ENCODE data around the gene SPEM1. TPM values are rescaled to one million over a fixed set of nuclear protein-coding genes. Genes with fewer than 3 reads are reported as not detected.

Gene SPEM1, protein sequence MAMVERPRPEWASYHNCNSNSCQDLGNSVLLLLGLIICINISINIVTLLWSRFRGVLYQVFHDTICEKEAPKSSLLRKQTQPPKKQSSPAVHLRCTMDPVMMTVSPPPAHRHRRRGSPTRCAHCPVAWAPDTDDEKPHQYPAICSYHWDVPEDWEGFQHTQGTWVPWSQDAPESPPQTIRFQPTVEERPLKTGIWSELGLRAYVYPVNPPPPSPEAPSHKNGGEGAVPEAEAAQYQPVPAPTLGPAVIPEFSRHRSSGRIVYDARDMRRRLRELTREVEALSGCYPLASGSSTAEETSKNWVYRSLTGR
- not detected for total RNA-seq

DNA sequence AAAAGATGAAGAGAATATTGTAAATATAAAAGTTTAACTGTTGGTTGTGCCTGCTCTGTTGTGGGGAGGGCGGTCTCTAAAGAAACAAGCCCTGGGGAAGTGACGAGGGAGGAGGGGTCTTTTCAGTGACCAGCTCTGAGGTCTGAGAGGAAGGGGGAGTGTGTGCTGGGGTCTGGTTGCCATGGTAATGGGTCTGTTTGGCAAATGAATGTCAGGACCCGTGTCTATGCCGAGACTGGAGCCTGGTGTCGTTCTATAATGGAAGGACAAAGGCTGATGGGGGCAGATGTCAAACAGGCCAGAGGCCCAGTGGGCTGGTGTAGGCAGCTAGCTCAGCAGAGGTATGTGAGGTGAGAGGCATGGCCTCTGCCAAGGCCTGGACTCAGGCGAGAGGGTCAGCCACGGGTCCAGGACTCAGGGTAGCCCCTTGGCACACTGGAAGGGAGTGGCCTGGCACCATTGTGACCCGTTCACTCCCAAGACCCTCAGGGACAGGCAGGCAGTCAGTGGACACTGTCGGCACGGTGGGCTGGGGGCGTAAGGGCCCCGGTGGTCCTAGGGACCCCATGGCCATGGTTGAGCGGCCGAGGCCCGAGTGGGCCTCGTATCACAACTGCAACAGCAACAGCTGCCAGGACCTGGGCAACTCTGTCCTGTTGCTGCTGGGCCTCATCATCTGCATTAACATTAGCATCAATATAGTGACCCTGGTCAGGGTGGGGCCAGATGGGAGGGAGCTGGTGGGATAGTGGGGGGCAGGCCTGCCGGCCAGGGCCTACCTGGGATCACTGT, at the start of gene SPEM1:
Gene SPEM1 (plus strand): TSS at position 506 of the 792 bp plus-strand sequence. CDS start 61 bp downstream, at position 567.
- H3K4me1 ChIP-seq (ENCODE audit: control insufficient read depth in 3 of 3, insufficient read depth in 3 of 3, low read length in 3 of 3) = no peaks in the 10 kb centered on the region

DNA sequence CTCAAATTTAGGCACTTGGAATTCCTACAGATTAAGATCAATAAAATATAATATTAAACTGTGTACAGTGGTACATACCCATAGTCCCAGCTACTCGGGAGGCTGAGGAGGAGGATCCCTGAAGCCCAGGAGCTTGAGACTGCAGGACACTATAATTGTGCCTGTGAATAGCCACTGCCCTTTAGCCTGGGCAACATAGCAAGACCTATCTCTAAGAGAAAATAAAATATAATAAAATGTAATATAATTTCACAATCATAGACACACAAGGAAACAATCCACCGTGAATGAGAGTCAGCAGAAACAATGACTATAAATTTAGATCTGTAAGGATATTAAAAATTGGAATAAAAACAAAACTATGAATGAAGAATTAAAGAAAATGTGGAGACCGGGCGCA, 49.3 kb upstream of the SPEM1 start:
- H3K9me3 ChIP-seq (ENCODE audit: control insufficient read depth in 3 of 3, low read length in 3 of 3) = no peaks in the 10 kb centered on the region
- no peak overlapping the region for H3K27ac ChIP-seq (ENCODE audit: low read depth, low read length)
- no peak overlapping the region for H3K9ac ChIP-seq (ENCODE audit: low read depth in 1 of 3, low read length in 3 of 3)
- H3K27me3 ChIP-seq (ENCODE audit: control insufficient read depth in 3 of 3, insufficient read depth in 3 of 3, low read length in 3 of 3) = peaks cover 0 to 2% (median 0%) of the 10 kb centered on the region in 3 donors
- no peaks in the 10 kb centered on the region for H3K36me3 ChIP-seq (ENCODE audit: control insufficient read depth in 3 of 3, insufficient read depth in 3 of 3, low read length in 3 of 3)
- H3K4me3 ChIP-seq (ENCODE audit: low read length in 3 of 3) = no peak overlapping the region
- no peaks in the 10 kb centered on the region for H3K4me1 ChIP-seq (ENCODE audit: control insufficient read depth in 3 of 3, insufficient read depth in 3 of 3, low read length in 3 of 3)

More for the DNA sequence above, at the start of gene SPEM1:
- Histone ChIP-seq H3K27ac (ENCODE audit: low read depth, low read length) (no peak within 1 kb of the TSS), H3K27me3 (ENCODE audit: control insufficient read depth in 3 of 3, insufficient read depth in 3 of 3, low read length in 3 of 3) (peaks cover 0 to 4% (median 0%) of the 10 kb centered on the region in 3 donors), H3K9ac (ENCODE audit: low read depth in 1 of 3, low read length in 3 of 3) (no peak within 1 kb of the TSS), H3K36me3 (ENCODE audit: control insufficient read depth in 3 of 3, insufficient read depth in 3 of 3, low read length in 3 of 3) (peaks cover 3 to 6% (median 6%) of the 10 kb centered on the region in 3 donors), H3K4me3 (ENCODE audit: low read length in 3 of 3) (no peak within 1 kb of the TSS), H3K9me3 (ENCODE audit: control insufficient read depth in 3 of 3, low read length in 3 of 3) (no peaks in the 10 kb centered on the region)

DNA sequence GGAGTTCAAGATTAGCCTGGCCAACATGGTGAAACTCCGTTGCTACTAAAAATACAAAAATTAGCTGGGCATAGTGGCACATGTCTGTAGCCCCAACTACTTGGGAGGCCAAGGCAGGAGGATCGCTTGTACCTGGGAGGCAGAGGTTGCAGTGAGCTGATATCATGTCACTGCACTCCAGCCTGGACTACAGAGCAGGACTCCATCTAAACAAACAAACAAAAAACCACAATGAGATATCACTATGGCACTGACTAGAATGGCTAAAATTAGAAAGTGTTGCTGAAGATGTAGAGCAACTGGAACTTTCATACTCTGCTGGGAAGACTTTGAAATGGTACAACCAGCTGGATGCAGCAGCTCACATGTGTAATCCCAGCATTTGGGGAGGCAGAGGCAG, 45.8 kb upstream of the SPEM1 start:
- no peak overlapping the region for H3K27ac ChIP-seq (ENCODE audit: low read depth, low read length)
- no peaks in the 10 kb centered on the region for H3K36me3 ChIP-seq (ENCODE audit: control insufficient read depth in 3 of 3, insufficient read depth in 3 of 3, low read length in 3 of 3)
- no peak overlapping the region for H3K9ac ChIP-seq (ENCODE audit: low read depth in 1 of 3, low read length in 3 of 3)
- H3K27me3 ChIP-seq (ENCODE audit: control insufficient read depth in 3 of 3, insufficient read depth in 3 of 3, low read length in 3 of 3) = peaks cover 0 to 2% (median 0%) of the 10 kb centered on the region in 3 donors
- no peak overlapping the region for H3K4me3 ChIP-seq (ENCODE audit: low read length in 3 of 3)
- H3K9me3 ChIP-seq (ENCODE audit: control insufficient read depth in 3 of 3, low read length in 3 of 3) = no peaks in the 10 kb centered on the region
- H3K4me1 ChIP-seq (ENCODE audit: control insufficient read depth in 3 of 3, insufficient read depth in 3 of 3, low read length in 3 of 3) = no peaks in the 10 kb centered on the region

DNA sequence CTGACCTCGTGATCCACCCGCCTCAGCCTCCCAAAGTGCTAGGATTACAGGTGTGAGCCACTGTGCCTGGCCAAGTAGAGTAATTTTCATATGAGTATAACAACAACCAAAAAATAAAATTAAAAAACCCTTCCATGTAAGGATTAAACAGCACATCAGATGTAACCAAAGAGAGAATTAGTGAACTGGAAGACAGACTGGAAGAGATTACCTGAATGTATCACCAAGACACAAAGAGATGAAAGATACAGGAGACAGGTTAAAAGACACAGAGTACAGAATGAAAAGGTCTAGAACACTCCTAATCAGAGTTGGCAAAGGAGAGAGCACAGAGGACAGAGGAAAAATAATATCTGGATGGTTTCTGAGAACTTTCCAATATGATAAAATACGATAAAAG, 41.0 kb upstream of the SPEM1 start:
- Histone ChIP-seq H3K27ac (ENCODE audit: low read depth, low read length) (no peak overlapping the region), H3K36me3 (ENCODE audit: control insufficient read depth in 3 of 3, insufficient read depth in 3 of 3, low read length in 3 of 3) (no peaks in the 10 kb centered on the region), H3K4me1 (ENCODE audit: control insufficient read depth in 3 of 3, insufficient read depth in 3 of 3, low read length in 3 of 3) (peaks cover 24 to 34% (median 24%) of the 10 kb centered on the region in 3 donors), H3K27me3 (ENCODE audit: control insufficient read depth in 3 of 3, insufficient read depth in 3 of 3, low read length in 3 of 3) (peaks cover 10 to 37% (median 29%) of the 10 kb centered on the region in 3 donors), H3K9me3 (ENCODE audit: control insufficient read depth in 3 of 3, low read length in 3 of 3) (no peaks in the 10 kb centered on the region), H3K4me3 (ENCODE audit: low read length in 3 of 3) (no peak overlapping the region), H3K9ac (ENCODE audit: low read depth in 1 of 3, low read length in 3 of 3) (no peak overlapping the region)

- peak overlapping the region; percentile 84 for H3K27ac ChIP-seq (ENCODE audit: low read depth, low read length)
- peak overlapping the region; percentile 72 to 87 (median 76) for H3K9ac ChIP-seq (ENCODE audit: low read depth in 1 of 3, low read length in 3 of 3)
- peak overlapping the region; percentile 65 to 70 (median 65) for H3K4me3 ChIP-seq (ENCODE audit: low read length in 3 of 3)
- H3K36me3 ChIP-seq (ENCODE audit: control insufficient read depth in 3 of 3, insufficient read depth in 3 of 3, low read length in 3 of 3) = no peaks in the 10 kb centered on the region
- H3K9me3 ChIP-seq (ENCODE audit: control insufficient read depth in 3 of 3, low read length in 3 of 3) = no peaks in the 10 kb centered on the region
- H3K27me3 ChIP-seq (ENCODE audit: control insufficient read depth in 3 of 3, insufficient read depth in 3 of 3, low read length in 3 of 3) = peaks cover 10 to 43% (median 29%) of the 10 kb centered on the region in 3 donors
- H3K4me1 ChIP-seq (ENCODE audit: control insufficient read depth in 3 of 3, insufficient read depth in 3 of 3, low read length in 3 of 3) = peaks cover 24 to 34% (median 27%) of the 10 kb centered on the region in 3 donors
These were observed 39.8 kb upstream of the SPEM1 start for GRCh38 chr17:7380321-7380720.

- H3K9ac ChIP-seq (ENCODE audit: low read depth in 1 of 3, low read length in 3 of 3) = peak within 1 kb of the TSS; percentile 72 to 87 (median 76)
- H3K27ac ChIP-seq (ENCODE audit: low read depth, low read length) = peak within 1 kb of the TSS; percentile 84
- H3K4me1 ChIP-seq (ENCODE audit: control insufficient read depth in 3 of 3, insufficient read depth in 3 of 3, low read length in 3 of 3) = peaks cover 24 to 34% (median 27%) of the 10 kb centered on the region in 3 donors
- H3K36me3 ChIP-seq (ENCODE audit: control insufficient read depth in 3 of 3, insufficient read depth in 3 of 3, low read length in 3 of 3) = no peaks in the 10 kb centered on the region
- H3K27me3 ChIP-seq (ENCODE audit: control insufficient read depth in 3 of 3, insufficient read depth in 3 of 3, low read length in 3 of 3) = peaks cover 10 to 43% (median 29%) of the 10 kb centered on the region in 3 donors
- peak within 1 kb of the TSS; percentile 65 to 70 (median 65) for H3K4me3 ChIP-seq (ENCODE audit: low read length in 3 of 3)
- no peaks in the 10 kb centered on the region for H3K9me3 ChIP-seq (ENCODE audit: control insufficient read depth in 3 of 3, low read length in 3 of 3)
These were observed 39.1 kb upstream of the SPEM1 start, which contains the start of gene TNK1 for GRCh38 chr17:7380855-7381683. Gene TNK1, plus strand, starts transcription at chr17:7381089. Its CDS starts 1,838 bp downstream, at chr17:7382927.

GRCh38 chr17:7382901-7383300, 37.2 kb upstream of the SPEM1 start:
- Histone ChIP-seq H3K27ac (ENCODE audit: low read depth, low read length) (no peak overlapping the region), H3K9me3 (ENCODE audit: control insufficient read depth in 3 of 3, low read length in 3 of 3) (no peaks in the 10 kb centered on the region), H3K4me1 (ENCODE audit: control insufficient read depth in 3 of 3, insufficient read depth in 3 of 3, low read length in 3 of 3) (peaks cover 24 to 34% (median 27%) of the 10 kb centered on the region in 3 donors), H3K4me3 (ENCODE audit: low read length in 3 of 3) (no peak overlapping the region), H3K36me3 (ENCODE audit: control insufficient read depth in 3 of 3, insufficient read depth in 3 of 3, low read length in 3 of 3) (no peaks in the 10 kb centered on the region), H3K27me3 (ENCODE audit: control insufficient read depth in 3 of 3, insufficient read depth in 3 of 3, low read length in 3 of 3) (peaks cover 10 to 43% (median 29%) of the 10 kb centered on the region in 3 donors), H3K9ac (ENCODE audit: low read depth in 1 of 3, low read length in 3 of 3) (no peak overlapping the region)

DNA sequence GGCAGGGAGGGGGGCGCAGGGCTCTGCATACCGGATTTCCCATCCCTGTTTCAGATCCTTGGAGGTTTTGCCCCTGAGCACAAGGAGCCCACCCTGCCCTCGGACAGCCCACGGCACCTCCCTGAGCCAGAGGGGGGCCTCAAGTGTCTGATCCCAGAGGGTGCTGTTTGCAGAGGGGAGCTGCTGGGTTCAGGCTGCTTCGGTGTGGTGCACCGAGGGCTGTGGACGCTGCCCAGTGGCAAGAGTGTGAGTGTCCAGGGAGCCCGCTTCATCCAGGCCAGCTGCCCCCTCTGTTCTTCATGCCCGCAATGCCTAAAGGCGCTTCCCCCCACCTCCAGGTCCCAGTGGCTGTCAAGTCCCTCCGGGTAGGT, 36.8 kb upstream of the SPEM1 start:
- H3K4me3 ChIP-seq (ENCODE audit: low read length in 3 of 3) = peak overlapping the region; percentile 43 to 60 (median 48)
- H3K4me1 ChIP-seq (ENCODE audit: control insufficient read depth in 3 of 3, insufficient read depth in 3 of 3, low read length in 3 of 3) = peaks cover 24 to 34% (median 27%) of the 10 kb centered on the region in 3 donors
- peaks cover 0 to under 1% (median 0%) of the 10 kb centered on the region in 3 donors for H3K36me3 ChIP-seq (ENCODE audit: control insufficient read depth in 3 of 3, insufficient read depth in 3 of 3, low read length in 3 of 3)
- H3K9me3 ChIP-seq (ENCODE audit: control insufficient read depth in 3 of 3, low read length in 3 of 3) = no peaks in the 10 kb centered on the region
- no peak overlapping the region for H3K27ac ChIP-seq (ENCODE audit: low read depth, low read length)
- peaks cover 10 to 43% (median 29%) of the 10 kb centered on the region in 3 donors for H3K27me3 ChIP-seq (ENCODE audit: control insufficient read depth in 3 of 3, insufficient read depth in 3 of 3, low read length in 3 of 3)
- peak overlapping the region in 1 of 3 donors; percentile 60 for H3K9ac ChIP-seq (ENCODE audit: low read depth in 1 of 3, low read length in 3 of 3)

DNA sequence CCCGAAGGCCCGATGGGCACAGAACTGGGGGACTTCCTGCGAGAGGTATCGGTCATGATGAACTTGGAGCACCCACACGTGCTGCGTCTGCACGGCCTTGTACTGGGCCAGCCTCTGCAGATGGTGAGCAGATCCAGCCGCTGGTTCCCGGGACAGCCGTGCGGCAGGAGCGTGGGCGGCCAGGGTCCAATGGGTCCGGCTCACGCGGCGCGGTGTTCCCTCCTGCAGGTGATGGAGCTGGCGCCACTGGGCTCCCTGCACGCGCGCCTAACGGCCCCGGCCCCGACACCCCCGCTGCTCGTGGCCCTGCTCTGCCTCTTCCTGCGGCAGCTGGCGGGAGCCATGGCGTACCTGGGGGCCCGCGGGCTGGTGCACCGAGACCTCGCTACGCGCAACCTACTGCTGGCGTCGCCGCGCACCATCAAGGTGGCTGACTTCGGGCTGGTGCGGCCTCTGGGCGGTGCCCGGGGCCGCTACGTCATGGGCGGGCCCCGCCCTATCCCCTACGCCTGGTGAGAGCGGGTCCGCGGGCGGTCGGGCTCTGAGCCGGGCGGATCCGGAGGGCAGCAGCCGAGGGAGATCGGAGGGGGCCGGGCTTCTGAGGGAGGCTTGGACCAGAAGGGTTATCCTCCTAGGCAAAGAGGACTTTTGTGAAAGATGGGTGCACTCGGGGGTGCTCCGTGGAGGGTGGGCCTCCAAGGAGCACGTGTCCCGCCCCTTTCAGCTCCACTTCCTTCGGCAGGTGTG, 36.2 kb upstream of the SPEM1 start:
- Histone ChIP-seq H3K9ac (ENCODE audit: low read depth in 1 of 3, low read length in 3 of 3) (peak overlapping the region in 1 of 3 donors; percentile 60), H3K27ac (ENCODE audit: low read depth, low read length) (no peak overlapping the region), H3K36me3 (ENCODE audit: control insufficient read depth in 3 of 3, insufficient read depth in 3 of 3, low read length in 3 of 3) (peaks cover 4 to 6% (median 4%) of the 10 kb centered on the region in 3 donors), H3K9me3 (ENCODE audit: control insufficient read depth in 3 of 3, low read length in 3 of 3) (no peaks in the 10 kb centered on the region), H3K4me3 (ENCODE audit: low read length in 3 of 3) (peak overlapping the region; percentile 43 to 60 (median 48)), H3K27me3 (ENCODE audit: control insufficient read depth in 3 of 3, insufficient read depth in 3 of 3, low read length in 3 of 3) (peaks cover 10 to 43% (median 29%) of the 10 kb centered on the region in 3 donors), H3K4me1 (ENCODE audit: control insufficient read depth in 3 of 3, insufficient read depth in 3 of 3, low read length in 3 of 3) (peaks cover 24 to 34% (median 27%) of the 10 kb centered on the region in 3 donors)

Measured in skeletal muscle tissue (tissue), 4 donors.